Ectodermal cell (in vitro differentiated cells): ENCODE results near the gene MYCBPAP.

ENCODE experiments used
- H3K27ac ChIP-seq: 2 replicates; pipeline ENCODE4 v1.7.0; 2013; ENCODE audit warnings: mild to moderate bottlenecking, low read depth, low read length; ENCODE audit not compliant: insufficient read depth, poor library complexity, severe bottlenecking
- H3K27me3 ChIP-seq: 2 replicates; pipeline ENCODE4 v1.7.0; 2013; ENCODE audit warnings: mild to moderate bottlenecking, low read length; ENCODE audit not compliant: insufficient read depth, control insufficient read depth, poor library complexity, severe bottlenecking
- H3K36me3 ChIP-seq: one replicate; pipeline ENCODE4 v1.7.0; 2013; ENCODE audit warnings: low read length; ENCODE audit not compliant: control insufficient read depth, insufficient read depth
- H3K4me1 ChIP-seq: one replicate; pipeline ENCODE4 v1.7.0; 2013; ENCODE audit warnings: low read length; ENCODE audit not compliant: control insufficient read depth, insufficient read depth
- H3K4me3 ChIP-seq: 2 replicates; pipeline ENCODE4 v1.7.0; 2013; ENCODE audit warnings: low read depth, low read length, control low read depth; ENCODE audit not compliant: insufficient read depth
- H3K9me3 ChIP-seq: 2 replicates; pipeline ENCODE4 v1.7.0; 2013; ENCODE audit warnings: mild to moderate bottlenecking, low read length, moderate library complexity; ENCODE audit not compliant: control insufficient read depth
- WGBS, 2 experiments: methylation state at CpG; one replicate each; pipeline ENCODE4 v1.1.7; 2013; ENCODE audit warnings: missing lambda C conversion rate in 2 of 2; 5-methylcytosine and 5-hydroxymethylcytosine counted together

The MYCBPAP gene

DNA sequence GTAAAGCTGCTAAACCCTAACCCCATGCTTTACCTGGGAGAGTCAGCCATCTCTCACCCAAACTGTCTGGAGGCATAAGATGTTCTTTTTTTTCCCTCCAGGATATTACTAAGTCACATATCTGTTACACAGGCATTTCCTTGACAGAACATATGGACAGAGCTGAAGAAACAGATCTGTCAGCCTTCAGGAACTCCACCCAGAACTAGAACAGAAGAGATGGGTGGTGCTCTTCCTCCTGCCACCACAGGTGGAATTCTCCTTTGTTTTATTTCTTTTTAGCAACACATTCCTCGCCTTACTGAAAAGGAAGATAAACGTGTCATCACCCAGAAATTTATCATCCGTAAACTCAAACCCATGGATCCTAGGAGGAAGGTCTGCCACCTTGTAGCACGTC is 8.8 kb downstream of the MYCBPAP start:
- 90 to 93% methylated on average over 4 of the region's 4 CpGs for WGBS, 2 experiments
- Histone ChIP-seq H3K36me3 (no peaks in the 10 kb centered on the region), H3K9me3 (no peaks in the 10 kb centered on the region), H3K27me3 (no peaks in the 10 kb centered on the region), H3K27ac (no peak overlapping the region), H3K4me1 (peaks cover 27% of the 10 kb centered on the region), H3K4me3 (no peak overlapping the region)

DNA sequence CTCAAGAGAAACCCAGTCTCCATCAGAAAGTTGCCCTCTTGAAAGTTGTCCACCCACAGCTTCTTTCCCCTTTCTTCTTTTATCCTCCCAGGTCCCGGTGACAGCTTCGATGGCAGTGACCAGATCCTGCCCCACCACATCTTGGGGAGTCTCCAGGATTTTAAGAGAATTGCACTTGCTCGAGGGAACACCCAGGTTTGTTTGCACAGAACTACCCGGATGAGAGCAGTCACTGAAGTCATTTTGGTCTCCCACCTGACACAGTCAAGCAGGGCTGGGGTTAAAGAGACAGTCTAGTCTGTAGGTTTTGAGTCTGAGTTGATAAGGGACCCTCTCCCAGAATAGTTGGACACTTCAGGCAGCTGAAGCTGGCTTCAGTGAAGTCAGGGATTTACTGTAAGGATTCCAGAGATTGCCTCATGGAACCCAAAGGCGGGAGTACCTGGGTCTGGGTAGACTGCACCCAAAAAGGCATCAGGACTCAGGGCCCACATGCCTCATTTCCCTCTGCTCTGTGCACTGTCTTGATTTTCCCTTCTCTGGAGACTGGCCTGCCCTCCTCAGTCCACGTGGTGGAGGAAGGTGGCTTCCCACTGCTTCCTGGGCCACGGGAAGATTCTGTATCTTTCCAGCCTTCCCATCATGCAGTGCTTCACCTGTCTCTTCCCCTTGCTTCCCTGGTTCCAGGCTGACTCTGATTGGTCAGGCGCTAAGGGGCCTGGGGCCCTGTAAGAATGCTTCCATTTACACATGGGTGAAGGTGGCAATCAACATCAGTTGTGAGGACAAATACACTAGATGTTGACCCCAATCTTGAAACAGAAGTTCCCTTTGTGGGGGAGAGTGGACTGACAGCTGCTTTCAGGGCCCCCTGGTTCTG is 9.5 kb downstream of the MYCBPAP start:
- H3K27me3 ChIP-seq, result no peaks in the 10 kb centered on the region
- H3K9me3 ChIP-seq, result no peaks in the 10 kb centered on the region
- H3K4me3 ChIP-seq, result no peak overlapping the region
- peaks cover 27% of the 10 kb centered on the region for H3K4me1 ChIP-seq
- H3K27ac ChIP-seq, result no peak overlapping the region
- no peaks in the 10 kb centered on the region for H3K36me3 ChIP-seq
- 85 to 89% methylated on average over 8 of the region's 8 CpGs for WGBS, 2 experiments

DNA sequence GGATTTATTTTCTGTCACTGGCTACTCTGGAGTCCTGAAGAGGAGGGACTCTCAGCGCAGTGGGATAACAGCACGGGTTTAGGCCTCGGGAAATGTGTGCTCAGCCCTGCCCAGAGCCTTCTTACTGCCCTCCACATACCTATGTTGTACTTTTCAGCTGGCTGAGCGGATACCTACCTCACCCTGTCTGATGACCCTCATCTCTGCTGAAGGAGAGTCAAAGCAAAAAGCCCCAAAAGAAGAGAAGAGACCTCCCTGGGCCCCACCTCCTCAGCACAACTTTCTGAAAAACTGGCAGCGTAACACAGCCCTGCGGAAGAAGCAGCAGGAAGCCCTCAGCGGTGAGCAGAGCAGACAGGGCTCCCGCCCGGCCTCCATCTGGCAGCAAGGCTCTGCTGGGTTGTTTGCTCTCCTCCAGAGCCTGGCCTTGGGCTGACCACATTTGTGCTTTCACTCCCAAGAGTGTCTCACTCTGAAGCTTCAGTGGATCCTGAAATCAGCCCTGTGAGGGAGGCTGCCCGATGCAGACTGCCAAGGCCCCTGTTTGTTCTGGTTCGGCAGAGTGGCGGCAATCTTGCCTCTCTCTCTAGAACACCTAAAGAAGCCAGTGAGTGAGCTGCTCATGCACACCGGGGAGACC is 10.3 kb downstream of the MYCBPAP start:
- no peaks in the 10 kb centered on the region for H3K36me3 ChIP-seq
- no peak overlapping the region for H3K27ac ChIP-seq
- no peak overlapping the region for H3K4me3 ChIP-seq
- WGBS, 2 experiments, result 78 to 80% methylated on average over 13 of the region's 13 CpGs
- peaks cover 27% of the 10 kb centered on the region for H3K4me1 ChIP-seq
- H3K9me3 ChIP-seq, result no peaks in the 10 kb centered on the region
- H3K27me3 ChIP-seq, result no peaks in the 10 kb centered on the region

DNA sequence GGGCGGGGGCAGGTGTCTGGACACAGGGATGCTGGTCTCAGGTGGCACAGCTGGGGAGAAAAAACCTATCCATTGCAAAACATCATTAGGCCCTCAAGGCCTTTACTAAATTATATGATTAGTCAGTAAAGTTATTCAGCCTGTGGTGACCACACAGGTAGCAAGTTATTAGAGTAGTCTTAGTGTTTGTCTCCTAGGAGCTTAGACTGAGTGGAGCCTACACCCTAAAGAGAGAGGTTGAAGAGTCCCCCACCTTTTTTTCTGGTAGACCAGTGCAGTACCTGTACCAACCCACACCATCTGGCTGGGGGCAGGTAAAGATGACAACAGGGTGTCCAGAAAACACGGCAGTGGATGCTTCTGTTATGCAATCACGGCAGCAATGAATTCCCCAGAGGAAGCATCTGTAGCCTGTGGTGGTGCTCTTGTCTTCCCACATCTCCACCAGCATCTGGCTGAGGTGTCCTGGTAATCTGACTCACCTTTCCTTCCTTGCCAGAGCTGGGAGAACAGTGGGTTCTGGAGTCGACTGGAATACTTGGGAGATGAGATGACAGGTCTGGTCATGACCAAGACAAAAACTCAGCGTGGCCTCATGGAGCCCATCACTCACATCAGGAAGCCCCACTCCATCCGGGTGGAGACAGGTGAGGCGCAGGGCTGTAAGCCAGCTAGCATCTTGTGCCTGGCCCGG is 11.0 kb downstream of the MYCBPAP start:
- H3K36me3 ChIP-seq, result no peaks in the 10 kb centered on the region
- H3K27me3 ChIP-seq, result no peaks in the 10 kb centered on the region
- whole genome bisulfite sequencing, 2 experiments, result 92 to 96% methylated on average over 7 to 8 of the region's 8 CpGs
- no peak overlapping the region for H3K27ac ChIP-seq
- peaks cover 21% of the 10 kb centered on the region for H3K4me1 ChIP-seq
- no peaks in the 10 kb centered on the region for H3K9me3 ChIP-seq
- no peak overlapping the region for H3K4me3 ChIP-seq

DNA sequence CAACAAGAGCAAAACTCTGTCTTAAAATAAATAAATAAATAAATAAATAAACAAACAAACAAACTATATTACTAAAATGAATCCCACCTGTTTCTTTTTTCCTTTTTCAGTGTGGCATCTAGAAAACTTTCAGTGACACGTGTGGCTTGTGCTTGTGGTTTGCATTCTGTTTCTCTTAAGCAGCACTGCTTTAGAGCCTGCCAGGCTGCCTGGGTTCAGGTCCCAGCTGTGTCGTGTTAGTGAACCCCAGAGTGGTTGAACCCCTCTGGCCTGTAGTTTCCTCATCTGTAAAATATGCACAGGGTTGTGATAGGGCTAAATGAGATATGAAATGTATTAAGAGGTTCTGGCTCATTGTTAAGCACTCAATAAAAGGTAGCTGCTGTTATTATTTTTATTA is 12.2 kb downstream of the MYCBPAP start:
- 93 to 94% methylated on average over 2 of the region's 2 CpGs for WGBS, 2 experiments
- Histone ChIP-seq H3K36me3 (no peaks in the 10 kb centered on the region), H3K4me1 (peaks cover 9% of the 10 kb centered on the region), H3K4me3 (no peak overlapping the region), H3K27me3 (no peaks in the 10 kb centered on the region), H3K9me3 (no peaks in the 10 kb centered on the region), H3K27ac (no peak overlapping the region)

DNA sequence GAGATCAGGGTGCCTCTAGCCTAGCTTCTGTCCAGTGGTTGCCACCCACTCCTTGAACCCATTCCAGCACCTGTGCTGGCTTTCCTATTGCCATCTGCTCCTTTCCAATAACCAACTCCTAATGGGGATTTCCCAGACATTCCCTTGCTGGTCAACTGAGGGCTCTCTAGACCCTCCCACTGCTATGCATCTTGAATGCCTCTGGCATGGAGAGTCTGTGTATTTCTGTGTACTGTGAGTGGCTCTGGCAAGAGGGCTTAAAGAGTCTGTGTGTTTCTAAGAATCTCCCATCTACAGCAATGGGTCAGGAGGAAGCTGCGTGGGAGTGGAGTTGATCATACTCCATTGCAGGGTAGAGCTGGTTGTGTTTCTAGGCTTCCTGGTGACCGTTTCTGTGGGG is 13.3 kb downstream of the MYCBPAP start:
- WGBS, 2 experiments, result 88 to 91% methylated on average over 2 of the region's 2 CpGs
- H3K27ac ChIP-seq, result no peak overlapping the region
- H3K9me3 ChIP-seq, result no peaks in the 10 kb centered on the region
- no peaks in the 10 kb centered on the region for H3K36me3 ChIP-seq
- H3K4me1 ChIP-seq, result peaks cover 8% of the 10 kb centered on the region
- H3K27me3 ChIP-seq, result no peaks in the 10 kb centered on the region
- no peak overlapping the region for H3K4me3 ChIP-seq

DNA sequence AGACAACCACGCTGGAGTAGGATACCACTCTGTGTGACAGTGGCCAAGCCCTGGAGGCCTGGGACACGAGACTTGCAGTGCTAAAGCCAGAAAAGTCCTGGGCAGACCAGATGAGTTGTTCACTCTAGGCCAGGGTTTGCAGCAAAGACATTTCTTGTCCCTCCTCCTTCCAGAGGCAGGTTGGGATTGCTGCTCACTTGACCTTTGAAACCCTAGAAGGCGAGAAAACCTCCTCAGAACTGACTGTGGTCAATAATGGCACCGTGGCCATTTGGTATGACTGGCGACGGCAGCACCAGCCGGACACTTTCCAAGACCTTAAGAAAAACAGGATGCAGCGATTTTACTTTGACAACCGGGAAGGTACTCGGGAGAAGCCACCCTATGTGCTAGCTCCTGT is 14.5 kb downstream of the MYCBPAP start:
- Histone ChIP-seq H3K9me3 (no peaks in the 10 kb centered on the region), H3K36me3 (no peaks in the 10 kb centered on the region), H3K4me1 (peaks cover 8% of the 10 kb centered on the region), H3K27me3 (no peaks in the 10 kb centered on the region), H3K4me3 (no peak overlapping the region), H3K27ac (no peak overlapping the region)
- 95 to 96% methylated on average over 10 of the region's 10 CpGs for whole genome bisulfite sequencing, 2 experiments

DNA sequence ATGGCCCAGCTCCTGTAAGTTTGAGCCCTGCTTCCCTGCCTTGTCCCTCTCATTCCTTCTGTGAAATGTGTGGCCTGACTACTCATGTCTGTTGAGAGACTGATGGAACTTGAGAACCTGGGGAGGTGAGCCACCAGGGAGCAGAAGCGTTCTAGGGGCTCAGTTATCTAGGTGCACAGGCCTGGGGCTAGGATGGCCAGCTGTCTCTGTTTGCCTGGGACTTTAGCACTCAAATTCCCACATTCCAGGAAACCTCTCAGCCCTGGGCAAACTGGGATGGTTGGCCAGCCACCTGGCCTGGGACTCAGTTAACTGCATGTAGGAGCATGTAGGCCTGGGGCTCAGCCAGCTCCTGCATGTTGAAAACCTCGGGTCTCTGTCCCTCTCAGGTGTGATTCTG is 15.0 kb downstream of the MYCBPAP start:
- no peak overlapping the region for H3K4me3 ChIP-seq
- H3K36me3 ChIP-seq, result no peaks in the 10 kb centered on the region
- no peak overlapping the region for H3K27ac ChIP-seq
- no peaks in the 10 kb centered on the region for H3K27me3 ChIP-seq
- peaks cover 8% of the 10 kb centered on the region for H3K4me1 ChIP-seq
- no peaks in the 10 kb centered on the region for H3K9me3 ChIP-seq
- WGBS, 2 experiments, result 93 to 95% methylated on average over 2 of the region's 2 CpGs

DNA sequence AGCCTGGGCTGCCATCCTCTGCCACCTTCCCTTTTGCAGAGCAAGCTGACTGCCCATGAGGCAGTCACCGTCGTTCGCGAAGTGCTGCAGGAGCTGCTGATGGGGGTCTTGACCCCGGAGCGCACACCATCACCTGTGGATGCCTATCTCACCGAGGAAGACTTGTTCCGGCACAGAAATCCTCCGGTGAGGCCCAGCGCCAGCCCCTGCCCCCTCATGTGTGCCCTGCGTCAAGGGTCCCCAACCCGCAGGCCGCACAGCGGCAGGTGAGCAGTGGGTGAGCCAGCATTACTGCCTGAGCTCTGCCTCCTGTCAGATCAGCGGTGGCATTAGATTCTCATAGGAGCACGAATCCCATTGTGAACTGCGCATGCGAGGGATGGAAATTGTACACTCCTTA is 16.6 kb downstream of the MYCBPAP start:
- WGBS, 2 experiments, result 95 to 97% methylated on average over 18 of the region's 18 CpGs
- H3K4me1 ChIP-seq, result no peaks in the 10 kb centered on the region
- no peaks in the 10 kb centered on the region for H3K9me3 ChIP-seq
- H3K4me3 ChIP-seq, result no peak overlapping the region
- H3K36me3 ChIP-seq, result no peaks in the 10 kb centered on the region
- no peaks in the 10 kb centered on the region for H3K27me3 ChIP-seq
- no peak overlapping the region for H3K27ac ChIP-seq

DNA sequence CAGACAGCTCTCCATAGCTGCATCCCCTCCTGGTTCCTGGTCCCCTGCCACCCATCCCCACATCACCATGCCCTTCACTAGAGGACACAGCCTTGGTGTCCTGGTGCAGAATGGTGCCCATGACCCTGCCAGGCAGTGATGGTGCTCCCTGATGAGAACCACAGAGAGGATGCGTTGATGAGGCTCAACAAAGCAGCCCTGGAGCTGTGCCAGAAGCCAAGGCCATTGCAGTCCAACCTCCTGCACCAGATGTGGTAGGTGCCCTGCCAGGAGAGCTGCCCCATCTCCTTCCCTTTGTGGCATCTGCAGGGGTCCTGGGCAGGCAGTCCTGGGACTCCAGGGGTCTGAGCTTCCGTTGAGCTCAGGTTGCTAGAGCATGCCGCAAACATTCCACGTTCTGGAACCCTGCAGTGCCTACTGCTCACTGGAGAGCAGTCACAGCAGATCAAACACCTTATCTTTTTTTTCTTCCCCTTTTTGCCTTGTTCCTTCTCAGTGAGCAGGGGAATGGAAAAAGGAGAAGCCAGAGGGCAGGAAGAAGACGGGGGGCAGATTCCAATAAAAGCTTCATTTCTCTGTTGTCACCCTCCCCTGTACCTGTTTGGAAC is 19.0 kb downstream of the MYCBPAP start:
- Histone ChIP-seq H3K36me3 (no peaks in the 10 kb centered on the region), H3K4me1 (peaks cover 4% of the 10 kb centered on the region), H3K4me3 (no peak overlapping the region), H3K9me3 (no peaks in the 10 kb centered on the region), H3K27me3 (peaks cover 13% of the 10 kb centered on the region), H3K27ac (no peak overlapping the region)
- WGBS, 2 experiments, result 45 to 47% methylated on average over 5 of the region's 5 CpGs
